ENCODE results near the gene EPB41L4B.
"Not testable (repeated sequence)": the region's sequence is repeated elsewhere in the genome, so short reads cannot be mapped to it uniquely, and the experiment has no call there.

EPB41L4B gene

GRCh38 chr9:109242014-109242413 lies 78.8 kb downstream of the EPB41L4B start:
- no peak for DNase-seq

DNA sequence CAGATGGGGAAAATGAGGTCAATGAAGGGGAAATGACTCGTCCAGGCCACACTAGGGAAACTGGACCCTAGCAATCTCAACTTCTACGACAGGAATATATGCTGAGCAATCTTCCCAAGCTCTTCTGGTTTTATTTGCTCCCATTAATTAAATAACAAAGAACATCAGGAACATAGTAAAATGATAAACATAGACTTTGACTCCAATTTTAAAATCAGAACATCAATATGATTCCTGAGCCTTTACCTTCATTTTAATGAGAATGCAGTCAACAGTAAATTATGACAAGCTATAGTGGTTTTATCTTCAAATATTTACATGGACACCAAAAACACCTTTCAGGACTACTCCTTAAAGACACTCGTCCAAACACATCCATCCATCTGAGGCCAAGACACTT lies 79.7 kb downstream of the EPB41L4B start:
- no peak for DNase-seq

DNA sequence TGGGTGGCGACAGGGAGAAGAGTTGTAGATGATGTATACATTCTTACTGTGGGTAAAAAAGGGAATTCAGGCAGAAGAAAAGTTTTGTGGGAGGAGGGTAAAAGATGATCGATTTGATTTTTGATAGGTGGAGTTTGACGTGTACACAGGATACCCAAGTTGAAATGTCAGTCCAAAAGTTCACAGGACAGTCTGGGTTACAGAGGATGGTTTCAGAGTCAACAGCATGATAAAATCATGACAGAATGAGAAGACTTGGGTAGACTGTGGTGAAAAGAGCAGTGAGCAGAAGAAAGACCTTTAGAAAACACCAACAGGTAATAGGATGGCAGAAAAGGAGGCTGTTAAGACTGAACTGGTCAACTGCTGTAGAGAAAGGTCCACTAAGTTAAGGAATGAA lies 81.6 kb downstream of the EPB41L4B start:
- no peak for DNase-seq

DNA sequence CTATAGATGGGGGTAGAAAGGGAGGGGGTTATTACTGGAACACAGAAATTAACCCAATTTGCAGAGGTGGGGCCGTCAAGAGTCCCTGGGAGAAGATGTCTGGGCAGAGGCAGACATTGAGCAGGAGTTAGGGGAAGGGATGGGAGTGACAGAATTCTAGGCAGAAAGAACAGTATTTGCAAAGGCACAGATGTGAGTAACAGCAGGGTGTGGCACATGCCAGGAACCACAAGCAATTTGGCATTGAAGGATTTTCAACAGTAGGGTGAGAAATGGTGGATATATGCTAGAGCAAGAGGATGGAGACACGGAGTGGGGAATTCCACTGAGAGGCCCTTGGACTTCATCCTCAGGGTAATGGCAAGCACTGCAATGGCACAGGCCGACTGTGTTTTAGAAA lies 82.2 kb downstream of the EPB41L4B start:
- DNase-seq, result no peak

DNA sequence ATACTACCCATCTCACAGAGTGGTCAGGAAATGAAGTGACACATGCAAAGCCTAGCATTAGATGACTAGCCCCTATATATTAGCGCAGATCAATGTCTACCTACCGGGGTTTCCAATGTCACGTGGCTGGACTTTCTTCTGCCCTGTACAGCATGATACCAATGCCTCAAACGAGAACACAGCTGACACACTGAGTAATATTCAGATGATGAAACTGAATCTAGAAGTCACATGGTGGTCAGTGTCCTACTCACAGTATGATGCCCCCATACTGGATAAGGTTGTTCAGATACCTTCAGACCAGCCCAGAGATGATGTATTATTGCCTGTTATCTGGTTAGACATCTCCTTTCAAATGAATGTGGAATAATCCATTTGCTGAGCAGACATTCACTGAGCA lies 82.7 kb downstream of the EPB41L4B start:
- no peak for DNase-seq

DNA sequence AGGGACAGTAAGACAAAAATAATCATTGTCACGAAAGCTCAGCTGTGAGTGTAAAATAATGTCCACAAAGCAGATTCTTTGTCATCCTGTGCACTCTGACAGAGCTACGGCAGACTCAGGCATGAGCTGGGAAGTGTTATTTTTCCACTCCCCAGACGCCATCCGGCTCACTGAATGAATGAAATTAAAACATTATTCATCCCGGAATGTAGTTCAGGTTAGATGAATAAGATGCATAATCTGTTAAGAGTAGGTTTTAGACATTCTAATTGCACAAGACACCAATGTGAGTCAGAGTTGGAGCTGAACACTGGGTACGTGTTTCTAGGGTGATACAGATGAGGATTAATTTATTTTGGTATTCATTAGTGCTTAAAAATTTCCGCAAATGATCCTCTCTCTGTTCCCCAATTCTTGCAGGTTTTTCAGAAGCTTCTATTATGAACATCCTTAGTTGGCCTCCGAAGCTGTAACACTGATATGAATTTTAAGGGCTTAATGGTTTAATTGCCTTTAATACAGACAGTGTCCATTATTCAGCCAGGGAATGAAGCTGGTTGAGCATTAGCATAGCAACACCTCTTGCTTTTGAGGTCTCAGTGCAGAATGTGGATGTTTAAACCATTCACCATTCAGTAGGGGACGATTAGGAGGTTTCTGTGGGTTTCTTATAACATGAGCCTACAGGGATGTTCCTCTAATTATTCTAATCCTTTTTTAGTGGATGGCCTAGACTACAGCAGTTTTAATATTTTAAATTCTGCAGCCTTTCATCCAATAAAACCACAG lies 88.2 kb downstream of the EPB41L4B start:
- DNase-seq, result no peak

- no peak for DNase-seq
Observed at GRCh38 chr9:109231593-109231992, 89.3 kb downstream of the EPB41L4B start.

DNA sequence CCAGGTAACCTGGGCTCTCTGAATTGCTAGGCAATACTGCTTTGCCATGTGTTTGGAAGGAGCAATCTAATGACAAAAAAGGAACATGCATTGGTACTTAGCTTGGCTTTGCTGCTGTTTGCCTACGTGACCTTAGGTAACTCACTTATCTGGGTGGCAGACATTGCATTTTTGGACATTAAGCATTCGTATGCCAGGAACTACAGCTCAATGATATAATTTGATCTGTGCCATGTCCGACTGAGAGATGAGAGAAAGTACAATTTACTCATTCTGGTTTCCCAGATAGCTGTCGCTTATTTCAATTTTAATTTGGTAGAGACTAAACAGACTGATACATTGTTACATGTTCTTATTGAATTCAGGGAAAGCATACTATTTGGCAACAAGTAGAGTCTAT lies 90.6 kb downstream of the EPB41L4B start:
- DNase-seq, result no peak

DNA sequence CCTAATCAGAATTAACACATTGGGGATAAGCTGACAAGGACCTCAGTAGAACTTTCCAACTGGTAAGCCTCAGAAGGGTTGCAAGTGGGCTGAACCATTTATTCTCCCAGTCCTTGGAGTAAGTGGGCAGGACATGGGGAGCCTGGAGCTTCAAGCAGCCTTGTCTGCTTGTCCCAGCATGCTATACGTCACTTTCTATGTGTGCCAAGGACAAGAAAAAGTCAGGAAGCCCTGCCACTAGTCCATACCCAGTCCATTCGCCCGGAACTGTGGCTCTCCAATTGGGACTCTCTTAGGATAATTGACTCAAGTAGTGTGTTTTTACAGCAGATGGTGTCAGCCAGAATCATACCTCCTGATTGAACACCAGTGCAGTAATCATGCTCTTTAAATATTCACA lies 91.2 kb downstream of the EPB41L4B start:
- no peak for DNase-seq

DNA sequence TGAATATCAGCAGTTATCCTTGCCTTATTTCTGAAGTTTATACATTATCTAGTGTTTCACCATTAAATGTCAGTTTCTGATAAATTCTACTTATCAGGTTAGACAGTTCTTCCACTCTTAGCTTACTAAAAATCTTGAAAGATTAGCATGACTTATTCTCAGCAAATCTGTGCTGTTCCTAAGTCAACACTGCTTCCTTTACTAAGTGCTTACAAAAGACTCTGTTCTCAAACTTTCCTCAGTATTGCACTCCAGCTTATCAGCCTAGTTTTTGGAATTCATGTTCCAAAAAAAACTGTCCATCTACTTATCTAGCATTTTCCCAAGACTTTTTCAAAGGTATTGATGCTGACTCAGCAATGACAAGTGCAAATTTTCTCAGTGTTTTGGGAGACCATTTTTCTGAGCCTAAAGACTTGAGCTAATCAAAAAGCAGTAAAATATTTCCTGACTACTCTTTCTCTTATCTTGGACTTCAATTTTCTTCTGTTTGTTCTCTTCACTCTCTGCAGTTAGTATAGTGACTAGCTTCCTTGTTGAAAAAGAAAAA lies 92.7 kb downstream of the EPB41L4B start:
- no peak for DNase-seq

DNA sequence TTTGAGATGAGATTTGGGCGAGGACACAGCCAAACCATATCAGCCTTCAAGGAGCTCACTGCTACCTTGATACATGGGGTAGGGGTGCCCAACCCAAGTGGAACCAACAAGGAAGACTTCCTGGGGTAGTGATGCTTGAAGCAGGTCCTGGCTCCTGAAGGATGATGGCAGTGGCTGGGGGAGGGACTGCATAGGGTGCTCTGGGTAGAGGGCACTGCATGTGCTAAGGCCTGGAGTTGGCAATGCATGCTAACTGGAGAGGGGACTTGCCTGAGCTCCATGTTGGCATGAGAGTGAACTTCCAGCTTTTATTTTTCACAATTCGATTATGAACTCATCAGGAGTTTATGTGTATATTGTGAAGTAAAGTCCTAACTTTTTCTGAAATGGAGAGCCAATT lies 95.2 kb downstream of the EPB41L4B start:
- no peak for DNase-seq

DNA sequence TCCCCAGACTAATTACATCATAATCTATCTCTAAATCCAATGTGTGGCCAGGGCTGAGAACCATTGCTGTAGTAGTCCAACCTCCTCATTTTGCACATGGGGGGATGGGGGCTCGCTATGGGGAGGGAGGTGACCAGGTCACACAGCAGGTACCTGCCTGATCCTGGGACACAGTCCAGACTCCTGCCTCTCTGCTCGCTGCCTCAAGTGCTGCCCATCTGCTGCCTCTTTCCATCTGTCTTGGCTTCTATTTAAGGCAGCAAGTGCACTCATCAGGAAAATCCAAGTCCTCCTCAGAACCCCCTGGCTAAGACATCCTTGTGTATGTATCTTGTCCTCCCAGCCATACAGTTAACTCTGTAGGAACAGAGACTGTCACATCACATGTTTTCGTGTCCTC lies 96.1 kb downstream of the EPB41L4B start:
- DNase-seq, result no peak

GRCh38 chr9:109218242-109218641 lies 102.6 kb downstream of the EPB41L4B start:
- not testable (repeated sequence) for DNase-seq

DNA sequence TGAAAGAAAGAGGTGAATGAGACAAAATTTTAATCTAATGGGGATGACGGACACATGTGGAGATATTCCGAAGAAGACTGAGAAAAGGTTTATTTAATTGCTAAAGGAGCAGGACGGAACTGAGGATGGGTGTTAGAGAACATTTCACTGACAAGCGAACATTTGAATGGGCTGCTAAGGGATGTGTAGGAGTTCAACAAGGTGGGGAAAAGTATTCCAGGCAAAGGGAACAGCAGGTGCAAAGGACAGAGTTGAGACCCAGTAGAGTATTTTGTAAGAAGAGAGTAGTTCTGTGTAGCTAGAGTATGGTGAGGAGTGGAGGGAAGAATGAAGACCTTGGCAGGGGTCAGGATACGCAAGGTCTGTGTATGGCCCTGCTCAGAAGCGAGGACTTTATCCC lies 106.4 kb downstream of the EPB41L4B start:
- DNase-seq, result no peak

GRCh38 chr9:109213285-109214121 lies 107.4 kb downstream of the EPB41L4B start:
- no peak for DNase-seq

DNA sequence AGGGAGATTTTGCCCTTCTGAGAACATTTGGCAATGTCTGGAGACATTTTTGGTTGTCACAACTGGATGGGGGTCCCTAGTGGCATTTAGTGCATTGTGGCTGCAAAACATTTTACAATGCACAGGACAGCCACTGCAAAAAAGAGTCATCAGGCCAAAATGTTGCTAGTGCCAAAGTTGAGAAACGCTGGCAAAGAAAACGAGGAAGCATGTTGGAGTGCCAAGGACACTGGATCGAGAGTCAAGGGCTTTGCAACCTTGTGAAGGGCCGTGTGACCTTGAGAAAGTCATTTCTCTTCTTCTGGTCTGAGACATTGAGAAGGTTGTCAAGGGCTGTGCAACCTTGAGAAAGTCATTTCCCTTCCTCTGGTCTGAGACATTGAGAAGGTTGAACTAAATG lies 108.1 kb downstream of the EPB41L4B start:
- DNase-seq, result no peak

DNA sequence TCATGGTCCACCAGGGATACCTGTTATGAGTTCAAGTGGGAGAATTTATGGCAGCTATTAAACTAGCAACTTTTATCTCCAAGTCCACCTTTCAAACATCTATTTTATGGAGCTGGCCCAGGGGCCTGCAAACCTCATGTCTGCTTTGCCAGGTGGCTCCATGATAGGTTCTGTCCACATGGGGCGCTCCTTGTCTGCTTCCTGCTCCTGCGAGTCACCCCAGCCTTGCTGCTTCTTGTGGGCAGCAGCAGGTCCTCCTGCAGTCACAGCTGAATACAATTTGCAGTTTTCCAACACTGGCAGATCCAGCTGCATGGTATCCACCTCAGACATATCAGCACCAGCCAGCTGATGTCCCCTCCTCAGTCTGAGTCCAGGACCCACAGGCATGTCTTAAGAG lies 114.2 kb downstream of the EPB41L4B start:
- no peak for DNase-seq

DNA sequence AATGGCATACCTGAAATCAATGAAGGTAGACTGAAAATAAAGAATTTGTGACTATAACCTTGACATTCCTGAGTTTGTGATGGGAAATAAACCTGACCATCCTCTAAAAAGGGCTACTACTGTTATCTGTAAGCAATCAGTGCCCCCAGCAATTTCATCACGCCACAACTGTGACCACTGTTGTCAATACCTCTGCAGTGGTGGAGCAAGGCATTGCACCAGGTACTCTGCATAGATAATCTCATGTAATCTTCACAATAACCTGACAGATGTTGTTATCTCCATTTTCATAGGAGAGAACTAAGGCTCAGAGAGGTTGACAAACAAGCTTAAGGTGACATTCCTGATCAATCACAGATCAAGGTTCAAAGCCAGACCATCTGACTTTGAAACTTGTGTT lies 115.3 kb downstream of the EPB41L4B start:
- no peak for DNase-seq

DNA sequence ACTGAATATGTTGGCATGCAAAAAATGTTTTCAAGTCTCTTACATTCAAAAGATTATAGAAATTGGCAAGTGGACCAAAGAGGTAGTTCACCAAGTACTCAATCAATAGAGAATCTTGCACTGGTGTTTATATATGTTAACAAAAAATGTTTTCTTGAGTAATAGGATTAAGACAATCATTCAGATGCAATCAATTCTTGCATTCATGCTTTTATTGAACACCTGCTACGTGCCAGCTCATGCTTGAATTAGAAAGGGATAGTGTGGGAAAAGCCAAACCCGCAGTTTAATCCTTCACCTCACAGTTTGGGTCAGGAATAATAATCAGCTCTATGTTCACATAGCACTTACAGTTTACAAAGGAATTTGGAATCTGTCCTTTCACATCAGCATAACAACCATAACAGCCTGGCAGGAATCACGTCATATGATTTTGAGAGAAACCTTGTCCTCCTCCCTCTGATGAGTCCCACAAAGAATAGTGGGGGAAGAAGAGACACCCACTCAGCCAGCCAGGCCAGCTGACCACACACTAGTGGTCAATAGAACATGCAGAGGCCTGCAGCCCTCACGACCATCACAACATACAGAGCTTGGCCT lies 117.0 kb downstream of the EPB41L4B start:
- DNase-seq, result no peak

DNA sequence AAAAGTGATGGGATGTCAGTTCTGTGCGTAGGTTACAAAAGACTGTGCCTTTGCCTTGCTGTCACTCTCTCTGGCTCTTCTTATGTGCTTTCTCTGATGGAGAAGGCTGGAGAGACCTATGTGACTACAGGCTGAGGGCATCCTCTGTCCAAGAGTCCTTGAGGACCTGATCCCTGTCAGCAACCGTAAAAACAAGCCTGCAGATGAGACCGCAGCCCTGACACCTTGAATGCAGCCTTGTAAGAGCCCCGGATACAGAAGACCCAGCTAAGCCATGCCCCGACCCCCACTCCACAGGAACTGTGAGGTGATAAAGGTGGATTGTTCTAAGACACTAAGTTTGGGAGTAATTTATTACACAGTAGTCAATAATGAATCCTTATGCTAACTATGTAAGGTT lies 121.2 kb downstream of the EPB41L4B start:
- DNase-seq, result no peak

GRCh38 chr9:109198736-109199382 lies 122.0 kb downstream of the EPB41L4B start:
- DNase-seq, result peak; percentile 20

DNA sequence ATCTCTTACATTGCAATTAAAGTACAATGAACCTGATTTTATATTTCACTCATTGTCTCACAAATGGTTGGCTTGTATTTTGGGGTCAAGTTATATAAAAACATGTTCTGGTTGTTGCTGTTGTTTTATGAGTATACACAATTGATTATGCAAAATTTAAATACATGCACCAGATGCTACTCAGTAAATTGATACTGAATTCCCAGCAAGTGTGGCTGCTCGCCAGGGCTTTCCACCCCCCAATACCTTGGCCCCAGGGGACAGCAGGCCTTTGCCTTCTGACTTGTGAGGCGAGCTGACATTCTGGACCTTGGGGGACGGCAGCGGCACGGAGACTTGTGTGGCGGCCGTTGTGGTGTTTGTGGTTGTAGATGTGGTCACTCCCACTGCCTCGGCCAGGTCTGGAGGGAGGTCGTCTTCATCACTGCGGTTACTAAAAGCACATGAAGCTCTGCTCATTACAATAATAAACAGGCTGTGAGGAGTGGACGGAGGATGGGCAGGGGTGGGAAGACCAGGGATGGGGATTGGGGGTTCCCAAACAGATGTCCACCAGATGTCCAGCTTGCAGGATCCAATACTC lies 126.8 kb downstream of the EPB41L4B start:
- DNase-seq, result no peak

Data from CD4-positive, alpha-beta T cell treated with Interleukin-17A for 4 hours (primary cell).